HepG2 (cell line): Measurements from ENCODE around the gene MASP2. TPM values are rescaled to one million over a fixed set of nuclear protein-coding genes. Genes with fewer than 3 reads are reported as not detected.
A peak's percentile ranks its signal among the peaks of the same experiment; 100 is the strongest.

Experiments
- AKAP8 ChIP-seq: sonication (generic); formaldehyde crosslinking; IDR thresholded peaks from 2 replicates; pipeline ENCODE4 v1.5.1; 2020; ENCODE audit warnings: mild to moderate bottlenecking, missing genetic modification reagents
- ARID2 ChIP-seq: sonication (generic); formaldehyde crosslinking; IDR thresholded peaks from 2 replicates; pipeline ENCODE4 v1.8.1; 2022; ENCODE audit warnings: mild to moderate bottlenecking, missing genetic modification reagents, borderline replicate concordance
- CHD2 ChIP-seq: IDR thresholded peaks from 2 replicates; pipeline ENCODE4 v1.6.1; 2011; ENCODE audit warnings: low read depth, low read length, improper control_type of control experiment
- GTF3A ChIP-seq: sonication (generic); formaldehyde crosslinking; conservative IDR thresholded peaks from 2 replicates; pipeline ENCODE4 v1.4.0; 2020; ENCODE audit warnings: mild to moderate bottlenecking, missing genetic modification reagents
- GZF1 ChIP-seq: sonication (generic); formaldehyde crosslinking; IDR thresholded peaks from 2 replicates; pipeline ENCODE4 v1.5.1; 2020; ENCODE audit warnings: mild to moderate bottlenecking, missing genetic modification reagents
- MAX ChIP-seq: IDR thresholded peaks from 2 replicates; pipeline ENCODE4 v1.6.1; 2012; ENCODE audit warnings: inconsistent platforms
- MXD4 ChIP-seq: IDR thresholded peaks from 2 replicates; pipeline ENCODE4 v1.6.1; 2016; ENCODE audit warnings: mild to moderate bottlenecking, missing biosample characterization, missing genetic modification reagents
- NFE2 ChIP-seq: sonication (generic); formaldehyde crosslinking; IDR thresholded peaks from 2 replicates; pipeline ENCODE4 v1.4.0; 2020; ENCODE audit warnings: missing genetic modification reagents
- PHB2 ChIP-seq: fragments of 450-650 bp; IDR thresholded peaks from 2 replicates; pipeline ENCODE4 v1.6.1; 2018; ENCODE audit not compliant: partially characterized antibody
- PRDM15 ChIP-seq: sonication (generic); formaldehyde crosslinking; IDR thresholded peaks from 2 replicates; pipeline ENCODE4 v1.4.0; 2020; ENCODE audit warnings: missing genetic modification reagents
- PRMT3 ChIP-seq: sonication (generic); formaldehyde crosslinking; IDR thresholded peaks from 2 replicates; pipeline ENCODE4 v1.8.1; 2022; ENCODE audit warnings: low read depth, mild to moderate bottlenecking, moderate library complexity, missing genetic modification reagents, borderline replicate concordance
- STAT5B ChIP-seq: sonication (generic); formaldehyde crosslinking; IDR thresholded peaks from 2 replicates; pipeline ENCODE4 v1.4.0; 2020; ENCODE audit warnings: missing genetic modification reagents
- TP53 ChIP-seq: sonication (generic); formaldehyde crosslinking; conservative IDR thresholded peaks from 2 replicates; pipeline ENCODE4 v1.4.0; 2020; ENCODE audit warnings: missing genetic modification reagents
- TRIM24 ChIP-seq: sonication (generic); formaldehyde crosslinking; IDR thresholded peaks from 2 replicates; pipeline ENCODE4 v1.8.0; 2022; ENCODE audit warnings: mild to moderate bottlenecking, missing genetic modification reagents
- ZMYM4 ChIP-seq: sonication (generic); formaldehyde crosslinking; IDR thresholded peaks from 2 replicates; pipeline ENCODE4 v1.8.1; 2023; ENCODE audit warnings: mild to moderate bottlenecking, missing genetic modification reagents
- ZNF12 ChIP-seq: sonication (generic); formaldehyde crosslinking; IDR thresholded peaks from 2 replicates; pipeline ENCODE4 v1.5.0; 2020; ENCODE audit warnings: missing genetic modification reagents
- ZNF160 ChIP-seq: sonication (generic); formaldehyde crosslinking; IDR thresholded peaks from 2 replicates; pipeline ENCODE4 v1.8.0; 2022; ENCODE audit warnings: mild to moderate bottlenecking, inconsistent platforms, missing genetic modification reagents
- ZNF20 ChIP-seq: sonication (generic); formaldehyde crosslinking; IDR thresholded peaks from 2 replicates; pipeline ENCODE4 v1.4.0; 2020; ENCODE audit warnings: mild to moderate bottlenecking, moderate library complexity, missing genetic modification reagents
- ZNF205 ChIP-seq: IDR thresholded peaks from 2 replicates; pipeline ENCODE4 v1.6.1; 2018; ENCODE audit warnings: missing biosample characterization, missing genetic modification reagents
- ZNF557 ChIP-seq: sonication (generic); formaldehyde crosslinking; IDR thresholded peaks from 2 replicates; pipeline ENCODE4 v1.4.0; 2020; ENCODE audit warnings: missing genetic modification reagents
- polyA plus RNA-seq, 8 experiments: library from polyadenylated mRNA; depleted of rRNA in 3 of 8; stranded (reverse) in 7 of 8; unstranded in 1 of 8; fragments of >200 nt; fragmentation: Illumina TruSeq in 4 of 8; extraction: Trizol in 4 of 8; gene quantifications; 2 replicates each; pipeline versions ENCODE4 v1.2.1 to v1.2.3, GENCODE V29; 2011 to 2016; ENCODE audit warnings: low read depth in 4 of 8, missing spikeins in 1 of 8, mixed read lengths in 1 of 8; ENCODE audit not compliant: insufficient read depth in 1 of 8
- total RNA-seq, 5 experiments: library from RNA; depleted of rRNA; stranded (reverse); fragments of >200 nt; fragmentation: Illumina TruSeq; extraction: Trizol; gene quantifications; 2 replicates each; pipeline ENCODE4 v1.2.3, GENCODE V29; 2016; ENCODE audit warnings: low read depth in 1 of 5
- TF ChIP-seq, protein P1 (sequence below): sonication (generic); formaldehyde crosslinking; IDR thresholded peaks from 2 replicates; pipeline ENCODE4 v1.5.0; 2020; ENCODE audit warnings: mild to moderate bottlenecking, missing genetic modification reagents
- TF ChIP-seq, protein P2 (sequence below): sonication (generic); formaldehyde crosslinking; IDR thresholded peaks from 2 replicates; pipeline ENCODE4 v1.4.0; 2020; ENCODE audit warnings: mild to moderate bottlenecking, missing genetic modification reagents
- TF ChIP-seq, protein P3 (sequence below): sonication (generic); formaldehyde crosslinking; IDR thresholded peaks from 2 replicates; pipeline ENCODE4 v1.4.0; 2020; ENCODE audit warnings: missing genetic modification reagents

The MASP2 gene
- total and polyA plus RNA-seq, 2 of the 13 experiments (the other 11 are each of a cell fraction or from before 2014, with no cell fraction given): 7.1 to 11.8 TPM

- TF ChIP-seq, protein P1, sequence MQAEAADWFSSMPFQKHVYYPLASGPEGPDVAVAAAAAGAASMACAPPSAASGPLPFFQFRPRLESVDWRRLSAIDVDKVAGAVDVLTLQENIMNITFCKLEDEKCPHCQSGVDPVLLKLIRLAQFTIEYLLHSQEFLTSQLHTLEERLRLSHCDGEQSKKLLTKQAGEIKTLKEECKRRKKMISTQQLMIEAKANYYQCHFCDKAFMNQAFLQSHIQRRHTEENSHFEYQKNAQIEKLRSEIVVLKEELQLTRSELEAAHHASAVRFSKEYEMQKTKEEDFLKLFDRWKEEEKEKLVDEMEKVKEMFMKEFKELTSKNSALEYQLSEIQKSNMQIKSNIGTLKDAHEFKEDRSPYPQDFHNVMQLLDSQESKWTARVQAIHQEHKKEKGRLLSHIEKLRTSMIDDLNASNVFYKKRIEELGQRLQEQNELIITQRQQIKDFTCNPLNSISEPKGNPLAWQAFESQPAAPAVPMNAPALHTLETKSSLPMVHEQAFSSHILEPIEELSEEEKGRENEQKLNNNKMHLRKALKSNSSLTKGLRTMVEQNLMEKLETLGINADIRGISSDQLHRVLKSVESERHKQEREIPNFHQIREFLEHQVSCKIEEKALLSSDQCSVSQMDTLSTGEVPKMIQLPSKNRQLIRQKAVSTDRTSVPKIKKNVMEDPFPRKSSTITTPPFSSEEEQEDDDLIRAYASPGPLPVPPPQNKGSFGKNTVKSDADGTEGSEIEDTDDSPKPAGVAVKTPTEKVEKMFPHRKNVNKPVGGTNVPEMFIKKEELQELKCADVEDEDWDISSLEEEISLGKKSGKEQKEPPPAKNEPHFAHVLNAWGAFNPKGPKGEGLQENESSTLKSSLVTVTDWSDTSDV: no peak
- TF ChIP-seq, protein P2, sequence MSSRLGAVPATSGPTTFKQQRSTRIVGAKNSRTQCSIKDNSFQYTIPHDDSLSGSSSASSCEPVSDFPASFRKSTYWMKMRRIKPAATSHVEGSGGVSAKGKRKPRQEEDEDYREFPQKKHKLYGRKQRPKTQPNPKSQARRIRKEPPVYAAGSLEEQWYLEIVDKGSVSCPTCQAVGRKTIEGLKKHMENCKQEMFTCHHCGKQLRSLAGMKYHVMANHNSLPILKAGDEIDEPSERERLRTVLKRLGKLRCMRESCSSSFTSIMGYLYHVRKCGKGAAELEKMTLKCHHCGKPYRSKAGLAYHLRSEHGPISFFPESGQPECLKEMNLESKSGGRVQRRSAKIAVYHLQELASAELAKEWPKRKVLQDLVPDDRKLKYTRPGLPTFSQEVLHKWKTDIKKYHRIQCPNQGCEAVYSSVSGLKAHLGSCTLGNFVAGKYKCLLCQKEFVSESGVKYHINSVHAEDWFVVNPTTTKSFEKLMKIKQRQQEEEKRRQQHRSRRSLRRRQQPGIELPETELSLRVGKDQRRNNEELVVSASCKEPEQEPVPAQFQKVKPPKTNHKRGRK: no peak
- TF ChIP-seq STAT5B (no peak), ZNF557 (no peak), NFE2 (CRISPR knock-in tag) (no peak), ZNF160 (CRISPR knock-in tag) (no peak), ZNF20 (CRISPR knock-in tag) (no peak), PRMT3 (no peak), MXD4 (CRISPR knock-in tag) (no peak), CHD2 (no peak), GZF1 (no peak), TRIM24 (no peak), AKAP8 (CRISPR knock-in tag) (no peak), PRDM15 (CRISPR knock-in tag) (no peak), GTF3A (CRISPR knock-in tag) (no peak), TP53 (CRISPR knock-in tag) (no peak), ARID2 (CRISPR knock-in tag) (no peak), ZNF205 (CRISPR knock-in tag) (no peak), MAX (no peak), PHB2 (no peak), ZMYM4 (CRISPR knock-in tag) (no peak), ZNF12 (CRISPR knock-in tag) (no peak)
- TF ChIP-seq, protein P3, sequence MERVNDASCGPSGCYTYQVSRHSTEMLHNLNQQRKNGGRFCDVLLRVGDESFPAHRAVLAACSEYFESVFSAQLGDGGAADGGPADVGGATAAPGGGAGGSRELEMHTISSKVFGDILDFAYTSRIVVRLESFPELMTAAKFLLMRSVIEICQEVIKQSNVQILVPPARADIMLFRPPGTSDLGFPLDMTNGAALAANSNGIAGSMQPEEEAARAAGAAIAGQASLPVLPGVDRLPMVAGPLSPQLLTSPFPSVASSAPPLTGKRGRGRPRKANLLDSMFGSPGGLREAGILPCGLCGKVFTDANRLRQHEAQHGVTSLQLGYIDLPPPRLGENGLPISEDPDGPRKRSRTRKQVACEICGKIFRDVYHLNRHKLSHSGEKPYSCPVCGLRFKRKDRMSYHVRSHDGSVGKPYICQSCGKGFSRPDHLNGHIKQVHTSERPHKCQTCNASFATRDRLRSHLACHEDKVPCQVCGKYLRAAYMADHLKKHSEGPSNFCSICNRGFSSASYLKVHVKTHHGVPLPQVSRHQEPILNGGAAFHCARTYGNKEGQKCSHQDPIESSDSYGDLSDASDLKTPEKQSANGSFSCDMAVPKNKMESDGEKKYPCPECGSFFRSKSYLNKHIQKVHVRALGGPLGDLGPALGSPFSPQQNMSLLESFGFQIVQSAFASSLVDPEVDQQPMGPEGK (CRISPR knock-in tag): peak; percentile 9; the same call in 1 of the 2 replicates
Measured at GRCh38 chr1:10980094-10980577, 66.9 kb downstream of the MASP2 start (continued).
